Measurements from ENCODE around the gene CABP1.

- TF ChIP-seq CTCF (conservative IDR thresholded peaks at IDR 0.05), result no peak
- TF ChIP-seq ZFX (IDR thresholded peaks at IDR 0.05), result no peak
Observed at GRCh38 chr12:120663741-120664140, 23.3 kb downstream of the CABP1 start.

Measured in C4-2B (cell line).